HepG2 (cell line): Measurements from ENCODE around the gene ABCG5. TPM values are rescaled to one million over a fixed set of nuclear protein-coding genes. Genes with fewer than 3 reads are reported as not detected.

Experiments used
- ATAC-seq: fragments of 200-7000 bp; cut with Tn5 transposase; 3 replicates; pipeline ENCODE4 v1.9.1; 2020; ENCODE audit warnings: mild to moderate bottlenecking, moderate library complexity
- BruUV-seq: library from RNA; stranded (reverse); fragments of 400-500 nt; replicated peaks from 2 replicates; lab custom pipeline; 2021; lab: Mats Ljungman, UMichigan
- CTCF ChIA-PET: fragments of 300-600 bp; formaldehyde crosslinking; extraction: SDS; loops from one replicate; lab custom pipeline; 2021; ENCODE audit warnings: low total read pairs, inconsistent platforms, low intra/inter-chr PET ratio; lab: Yijun Ruan, JAX
- POLR2A ChIA-PET: fragments of 350-600 bp; sonication (Branson Sonifier 250); formaldehyde crosslinking; loops from one replicate; lab custom pipeline; 2020; ENCODE audit warnings: antibody characterized with exemption, inconsistent platforms; lab: Yijun Ruan, JAX
- DNase-seq: peaks from one replicate; pipeline ENCODE4 v3.0.0-alpha.2; 2015; ENCODE audit warnings: low spot score
- FAIRE-seq: peaks from 3 replicates; lab custom pipeline; 2011; peaks lifted over from hg19 to GRCh38; lab: Jason Lieb, UNC
- H2AFZ ChIP-seq: one replicate; pipeline ENCODE4 v1.6.1; 2011; ENCODE audit warnings: low read length, inconsistent platforms
- H3K27ac ChIP-seq: fragments of 300-600 bp; 3 replicates; pipeline ENCODE4 v1.8.0; 2011; ENCODE audit warnings: mixed run types, mild to moderate bottlenecking, mixed read lengths, low read length, inconsistent platforms; ENCODE audit not compliant: insufficient read depth; ENCODE audit errors: extremely low read length
- H3K27me3 ChIP-seq, 2 experiments: fragments of 200-600 bp in 1 of 2; 2 replicates in 1 of 2; 3 replicates in 1 of 2; pipeline versions ENCODE4 v1.6.0 to v1.8.0; 2011; ENCODE audit warnings: low read length in 2 of 2, mild to moderate bottlenecking in 2 of 2, moderate library complexity in 2 of 2, inconsistent platforms in 1 of 2; ENCODE audit not compliant: insufficient read depth in 2 of 2, control insufficient read depth in 1 of 2
- H3K36me3 ChIP-seq, 2 experiments: fragments of 200-600 bp in 1 of 2; replicated peaks in 1 of 2; 2 replicates in 1 of 2; 3 replicates in 1 of 2; pipeline versions ENCODE4 v1.5.1 to v1.8.0; 2011; ENCODE audit warnings: low read length in 2 of 2, inconsistent platforms in 1 of 2; ENCODE audit not compliant: insufficient read depth in 2 of 2, control insufficient read depth in 1 of 2
- H3K4me1 ChIP-seq: 2 replicates; pipeline ENCODE4 v1.5.1; 2012; ENCODE audit warnings: low read length, inconsistent platforms; ENCODE audit not compliant: insufficient read depth
- H3K4me2 ChIP-seq: 2 replicates; pipeline ENCODE4 v1.6.0; 2011; ENCODE audit warnings: low read depth, low read length, inconsistent platforms
- H3K4me3 ChIP-seq, 3 experiments: fragments of 200-600 bp in 1 of 3; sonication (generic), shearing (Covaris generic) in 1 of 3; replicated peaks in 1 of 3; 2 replicates each; pipeline ENCODE4 v1.5.1; 2011 to 2016; ENCODE audit warnings: low read length in 3 of 3, inconsistent platforms in 2 of 3, low read depth in 2 of 3, mild to moderate bottlenecking in 2 of 3, control low read depth in 1 of 3, mixed read lengths in 1 of 3; ENCODE audit not compliant: insufficient read depth in 1 of 3
- H3K79me2 ChIP-seq: one replicate; pipeline ENCODE4 v1.6.1; 2011; ENCODE audit warnings: low read length, inconsistent platforms; ENCODE audit not compliant: insufficient read depth
- H3K9ac ChIP-seq: 2 replicates; pipeline ENCODE4 v1.6.0; 2011; ENCODE audit warnings: mild to moderate bottlenecking, low read depth, low read length, inconsistent platforms; ENCODE audit not compliant: insufficient read depth
- H3K9me3 ChIP-seq: 2 replicates; pipeline ENCODE4 v1.5.1; 2012; ENCODE audit warnings: mild to moderate bottlenecking, low read length
- H4K20me1 ChIP-seq: 2 replicates; pipeline ENCODE4 v1.6.0; 2011; ENCODE audit warnings: inconsistent platforms, mild to moderate bottlenecking, low read length, moderate library complexity; ENCODE audit not compliant: insufficient read depth
- AGO2 ChIP-seq: fragments of 200-400 bp; formaldehyde crosslinking; optimal IDR thresholded peaks from 2 replicates; pipeline ENCODE3; 2017; ENCODE audit warnings: mild to moderate bottlenecking, low read depth, low read length, moderate library complexity
- FOXA3 ChIP-seq: IDR thresholded peaks from 2 replicates; pipeline ENCODE4 v1.6.1; 2016; ENCODE audit warnings: missing genetic modification reagents, missing compliant biosample characterization
- MBD4 ChIP-seq: IDR thresholded peaks from 2 replicates; pipeline ENCODE4 v1.6.1; 2012; ENCODE audit warnings: low read length, inconsistent platforms, borderline replicate concordance
- NCOA1 ChIP-seq: sonication (generic); formaldehyde crosslinking; IDR thresholded peaks from 2 replicates; pipeline ENCODE4 v1.9.0; 2021; ENCODE audit warnings: missing genetic modification reagents
- NFYB ChIP-seq: sonication (generic); formaldehyde crosslinking; IDR thresholded peaks from 2 replicates; pipeline ENCODE4 v1.4.0; 2020; ENCODE audit warnings: missing genetic modification reagents
- POLR2A ChIP-seq, 2 experiments: IDR thresholded peaks; 2 replicates each; pipeline ENCODE4 v1.6.1; 2011; ENCODE audit warnings: low read depth in 2 of 2, low read length in 2 of 2, mild to moderate bottlenecking in 1 of 2, moderate library complexity in 1 of 2; ENCODE audit not compliant: insufficient read depth in 1 of 2
- POLR2G ChIP-seq: fragments of 200-400 bp; formaldehyde crosslinking; IDR thresholded peaks from 2 replicates; pipeline ENCODE4 v1.6.1; 2018; ENCODE audit warnings: mild to moderate bottlenecking, low read depth, low read length, moderate library complexity
- RBM22 ChIP-seq: fragments of 200-400 bp; formaldehyde crosslinking; optimal IDR thresholded peaks from 2 replicates; pipeline ENCODE3; 2017; ENCODE audit warnings: mild to moderate bottlenecking, low read length, moderate library complexity
- TAF15 ChIP-seq: fragments of 200-400 bp; formaldehyde crosslinking; IDR thresholded peaks from one replicate; pipeline ENCODE4 v1.6.1; 2018; ENCODE audit warnings: mild to moderate bottlenecking, low read depth, low read length; ENCODE audit not compliant: poor library complexity, severe bottlenecking
- ZBTB38 ChIP-seq: sonication (generic); formaldehyde crosslinking; IDR thresholded peaks from 2 replicates; pipeline ENCODE4 v1.5.1; 2020; ENCODE audit warnings: mild to moderate bottlenecking, missing genetic modification reagents
- ZC3H13 ChIP-seq: sonication (generic); formaldehyde crosslinking; IDR thresholded peaks from 2 replicates; pipeline ENCODE4 v1.8.1; 2023; ENCODE audit warnings: mild to moderate bottlenecking, missing genetic modification reagents, moderate library complexity
- ZFP37 ChIP-seq: sonication (generic); formaldehyde crosslinking; IDR thresholded peaks from 2 replicates; pipeline ENCODE4 v1.4.0; 2020; ENCODE audit warnings: missing genetic modification reagents, borderline replicate concordance
- ZNF816 ChIP-seq: sonication (generic); formaldehyde crosslinking; IDR thresholded peaks from 2 replicates; pipeline ENCODE4 v1.8.0; 2022; ENCODE audit warnings: missing genetic modification reagents, mild to moderate bottlenecking, borderline replicate concordance
- WGBS: methylation state at CpG from one replicate; pipeline ENCODE4 v1.1.6; 2017; ENCODE audit warnings: low lambda C conversion rate; 5-methylcytosine and 5-hydroxymethylcytosine counted together
- in situ Hi-C: cut with HindIII; loops from 2 replicates; pipeline ENCODE4 v1.10.0; 2017; ENCODE audit warnings: low pct_unique_long_range_greater_than_20kb; ENCODE audit not compliant: extremely low pct_ligation_motif_present
- intact Hi-C: fragments of 100-400 bp; cut with micrococcal nuclease; formaldehyde crosslinking; loops from one replicate; pipeline ENCODE4 v1.10.0; 2022; ENCODE audit not compliant: unreplicated experiment
- polyA plus RNA-seq, 8 experiments: library from polyadenylated mRNA; depleted of rRNA in 3 of 8; stranded (reverse) in 7 of 8; unstranded in 1 of 8; fragments of >200 nt; fragmentation: Illumina TruSeq in 4 of 8; extraction: Trizol in 4 of 8; gene quantifications; 2 replicates each; pipeline versions ENCODE4 v1.2.1 to v1.2.3, GENCODE V29; 2011 to 2016; ENCODE audit warnings: low read depth in 4 of 8, missing spikeins in 1 of 8, mixed read lengths in 1 of 8; ENCODE audit not compliant: insufficient read depth in 1 of 8
- total RNA-seq, 5 experiments: library from RNA; depleted of rRNA; stranded (reverse); fragments of >200 nt; fragmentation: Illumina TruSeq; extraction: Trizol; gene quantifications; 2 replicates each; pipeline ENCODE4 v1.2.3, GENCODE V29; 2016; ENCODE audit warnings: low read depth in 1 of 5
- TF ChIP-seq, protein P1 (sequence below): sonication (generic); formaldehyde crosslinking; IDR thresholded peaks from 2 replicates; pipeline ENCODE4 v1.4.0; 2020; ENCODE audit warnings: missing genetic modification reagents
- TF ChIP-seq, protein P2 (sequence below): sonication (generic); formaldehyde crosslinking; IDR thresholded peaks from 2 replicates; pipeline ENCODE4 v1.4.0; 2020; ENCODE audit warnings: missing genetic modification reagents
- TF ChIP-seq, protein P3 (sequence below): IDR thresholded peaks from 2 replicates; pipeline ENCODE4 v1.6.1; 2016; ENCODE audit warnings: missing compliant biosample characterization, missing genetic modification reagents, borderline replicate concordance

The ABCG5 gene
- total and polyA plus RNA-seq, 2 of the 13 experiments (the other 11 are each of a cell fraction or from before 2014, with no cell fraction given), result 15.1 to 39.0 TPM

DNA sequence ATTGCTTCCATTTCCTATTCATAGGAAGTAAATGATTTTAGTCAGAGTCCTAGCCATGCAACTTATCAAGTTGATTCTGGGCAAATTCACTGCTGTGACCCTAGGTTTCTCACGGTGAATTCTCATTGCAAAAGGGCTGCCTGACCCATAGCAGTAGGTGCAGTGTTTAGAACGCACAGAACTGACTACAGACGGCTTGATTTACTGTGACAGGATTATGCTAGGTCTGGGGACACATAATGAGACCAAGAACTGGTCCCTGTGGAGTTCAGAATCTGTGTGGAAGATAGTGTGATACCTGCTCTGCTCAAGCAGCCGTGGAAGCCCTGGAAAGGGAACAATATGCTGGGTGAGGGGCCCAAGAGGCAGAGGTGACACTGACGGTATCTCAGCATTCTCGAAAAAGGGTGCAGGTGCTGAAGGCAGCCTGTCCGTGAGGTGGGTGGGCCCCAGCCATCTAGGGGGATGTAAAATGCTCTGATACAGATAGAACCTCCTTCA, 46.5 kb upstream of the ABCG5 start:
- in situ Hi-C loops, result no loop called here
- no peak for ATAC-seq
- intact Hi-C loops, result no loop called here

DNA sequence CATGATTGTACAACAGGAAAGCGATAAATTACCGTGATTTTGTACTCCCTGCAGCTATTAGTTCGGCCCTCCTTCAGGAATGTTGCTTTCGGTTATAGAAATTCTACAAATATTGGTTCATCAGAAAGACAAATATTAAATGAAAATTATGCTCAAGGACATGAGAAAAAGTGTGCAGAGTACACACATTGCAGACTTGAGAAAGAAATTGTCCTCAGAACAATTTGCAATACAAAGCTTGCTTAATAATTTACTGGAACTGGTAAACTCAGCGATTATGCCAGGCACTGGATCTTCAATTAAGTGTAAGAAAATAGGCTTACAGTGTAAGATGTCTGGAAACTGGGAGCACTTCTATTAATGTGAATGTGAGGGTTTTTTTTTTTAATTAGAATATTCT, 46.0 kb upstream of the ABCG5 start:
- POLR2A ChIA-PET, result interaction anchor here (1.4 kb wide), 1 partner anchor 42 kb away, joined by 3 read pairs; no protein-coding TSS in a partner anchor
- TF ChIP-seq ZC3H13 (CRISPR knock-in tag) (no peak), ZFP37 (CRISPR knock-in tag) (no peak), NCOA1 (CRISPR knock-in tag) (no peak), TAF15 (no peak), NFYB (no peak), FOXA3 (CRISPR knock-in tag) (peak; percentile 52)
- TF ChIP-seq, protein P1, sequence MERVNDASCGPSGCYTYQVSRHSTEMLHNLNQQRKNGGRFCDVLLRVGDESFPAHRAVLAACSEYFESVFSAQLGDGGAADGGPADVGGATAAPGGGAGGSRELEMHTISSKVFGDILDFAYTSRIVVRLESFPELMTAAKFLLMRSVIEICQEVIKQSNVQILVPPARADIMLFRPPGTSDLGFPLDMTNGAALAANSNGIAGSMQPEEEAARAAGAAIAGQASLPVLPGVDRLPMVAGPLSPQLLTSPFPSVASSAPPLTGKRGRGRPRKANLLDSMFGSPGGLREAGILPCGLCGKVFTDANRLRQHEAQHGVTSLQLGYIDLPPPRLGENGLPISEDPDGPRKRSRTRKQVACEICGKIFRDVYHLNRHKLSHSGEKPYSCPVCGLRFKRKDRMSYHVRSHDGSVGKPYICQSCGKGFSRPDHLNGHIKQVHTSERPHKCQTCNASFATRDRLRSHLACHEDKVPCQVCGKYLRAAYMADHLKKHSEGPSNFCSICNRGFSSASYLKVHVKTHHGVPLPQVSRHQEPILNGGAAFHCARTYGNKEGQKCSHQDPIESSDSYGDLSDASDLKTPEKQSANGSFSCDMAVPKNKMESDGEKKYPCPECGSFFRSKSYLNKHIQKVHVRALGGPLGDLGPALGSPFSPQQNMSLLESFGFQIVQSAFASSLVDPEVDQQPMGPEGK, result no peak
- TF ChIP-seq, protein P2, sequence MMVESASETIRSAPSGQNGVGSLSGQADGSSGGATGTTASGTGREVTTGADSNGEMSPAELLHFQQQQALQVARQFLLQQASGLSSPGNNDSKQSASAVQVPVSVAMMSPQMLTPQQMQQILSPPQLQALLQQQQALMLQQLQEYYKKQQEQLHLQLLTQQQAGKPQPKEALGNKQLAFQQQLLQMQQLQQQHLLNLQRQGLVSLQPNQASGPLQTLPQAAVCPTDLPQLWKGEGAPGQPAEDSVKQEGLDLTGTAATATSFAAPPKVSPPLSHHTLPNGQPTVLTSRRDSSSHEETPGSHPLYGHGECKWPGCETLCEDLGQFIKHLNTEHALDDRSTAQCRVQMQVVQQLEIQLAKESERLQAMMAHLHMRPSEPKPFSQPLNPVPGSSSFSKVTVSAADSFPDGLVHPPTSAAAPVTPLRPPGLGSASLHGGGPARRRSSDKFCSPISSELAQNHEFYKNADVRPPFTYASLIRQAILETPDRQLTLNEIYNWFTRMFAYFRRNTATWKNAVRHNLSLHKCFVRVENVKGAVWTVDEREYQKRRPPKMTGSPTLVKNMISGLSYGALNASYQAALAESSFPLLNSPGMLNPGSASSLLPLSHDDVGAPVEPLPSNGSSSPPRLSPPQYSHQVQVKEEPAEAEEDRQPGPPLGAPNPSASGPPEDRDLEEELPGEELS (CRISPR knock-in tag), result no peak

More for the DNA sequence above, 46.5 kb upstream of the ABCG5 start:
- 66% methylated on average over 7 of the region's 7 CpGs for WGBS
- peak overlapping the region; percentile 25 for H3K27ac ChIP-seq
- no peaks in the 10 kb centered on the region for H3K9me3 ChIP-seq
- no peaks in the 10 kb centered on the region for H3K79me2 ChIP-seq
- H3K27me3 ChIP-seq, result no peaks in the 10 kb centered on the region
- DNase-seq (no peak), FAIRE-seq (no peak)
- no peaks in the 10 kb centered on the region for H4K20me1 ChIP-seq
- H2AFZ ChIP-seq, result no peak overlapping the region
- TF ChIP-seq POLR2A (IDR thresholded peaks at IDR 0.05; ENCODE audit: insufficient read depth in 1 of 2, low read depth in 2 of 2, low read length in 2 of 2), result peak in 1 of 2 experiments; percentile 42; a peak in 2 of 4 replicates
- TF ChIP-seq ZNF816 (CRISPR knock-in tag), result no peak
- 0 out of 2 replicates have a peak, but pooled peaks have one; percentile 8 for TF ChIP-seq MBD4
- TF ChIP-seq POLR2G, result peak; percentile 30; the same call in 1 of the 2 replicates
- TF ChIP-seq RBM22, result peak; percentile 94
- TF ChIP-seq ZBTB38 (CRISPR knock-in tag), result 0 out of 2 replicates have a peak, but pooled peaks have one; percentile 49
- TF ChIP-seq, protein P3, sequence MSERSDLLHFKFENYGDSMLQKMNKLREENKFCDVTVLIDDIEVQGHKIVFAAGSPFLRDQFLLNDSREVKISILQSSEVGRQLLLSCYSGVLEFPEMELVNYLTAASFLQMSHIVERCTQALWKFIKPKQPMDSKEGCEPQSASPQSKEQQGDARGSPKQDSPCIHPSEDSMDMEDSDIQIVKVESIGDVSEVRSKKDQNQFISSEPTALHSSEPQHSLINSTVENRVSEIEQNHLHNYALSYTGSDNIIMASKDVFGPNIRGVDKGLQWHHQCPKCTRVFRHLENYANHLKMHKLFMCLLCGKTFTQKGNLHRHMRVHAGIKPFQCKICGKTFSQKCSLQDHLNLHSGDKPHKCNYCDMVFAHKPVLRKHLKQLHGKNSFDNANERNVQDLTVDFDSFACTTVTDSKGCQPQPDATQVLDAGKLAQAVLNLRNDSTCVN, result no peak
- peak; percentile 54 for TF ChIP-seq AGO2
- H3K9ac ChIP-seq, result no peak overlapping the region
- H3K4me2 ChIP-seq, result peak overlapping the region; percentile 18; the same call in 1 of the 2 replicates
- no TSS peak for BruUV-seq
- peaks cover 12 to 37% of the 10 kb centered on the region in 2 experiments for H3K36me3 ChIP-seq
- POLR2A ChIA-PET, result interaction anchor here (1.4 kb wide), 1 partner anchor 43 kb away, joined by 3 read pairs; no protein-coding TSS in a partner anchor
- H3K4me3 ChIP-seq, result no peak overlapping the region
- CTCF ChIA-PET, result no interaction called here
- peaks cover 54% of the 10 kb centered on the region for H3K4me1 ChIP-seq

More for the DNA sequence above, 46.0 kb upstream of the ABCG5 start:
- CTCF ChIA-PET, result no interaction called here
- H3K4me2 ChIP-seq, result peak overlapping the region; percentile 18; the same call in 1 of the 2 replicates
- FAIRE-seq, result no peak
- H3K36me3 ChIP-seq, result peaks cover 11 to 32% of the 10 kb centered on the region in 2 experiments
- H3K9me3 ChIP-seq, result no peaks in the 10 kb centered on the region
- intact Hi-C loops, result loop anchor here (5.0 kb wide), 1 partner anchor 77 kb away; no protein-coding TSS in a partner anchor
- no peak overlapping the region for H3K4me3 ChIP-seq
- H3K27ac ChIP-seq, result peak overlapping the region; percentile 18
- no peaks in the 10 kb centered on the region for H4K20me1 ChIP-seq
- H3K4me1 ChIP-seq, result peaks cover 54% of the 10 kb centered on the region
- WGBS, result 33% methylated on average over 5 of the region's 5 CpGs
- DNase-seq, result peak; percentile 69
- no peak; the same call in 2 of the 3 replicates for ATAC-seq
- in situ Hi-C loops, result no loop called here
- H3K9ac ChIP-seq, result no peak overlapping the region
- no peaks in the 10 kb centered on the region for H3K27me3 ChIP-seq
- H3K79me2 ChIP-seq, result no peaks in the 10 kb centered on the region
- H2AFZ ChIP-seq, result no peak overlapping the region
- no TSS peak for BruUV-seq
